IMR-90 (cell line): ENCODE measurements around the gene ANKK1. TPM values are rescaled to one million over a fixed set of nuclear protein-coding genes. Genes with fewer than 3 reads are reported as not detected.

Source experiments
- ATAC-seq: fragments of 200-7000 bp; cut with Tn5 transposase; 2 replicates; pipeline ENCODE4 v1.9.1; 2020; ENCODE audit warnings: low read depth, mild to moderate bottlenecking, moderate library complexity
- BruUV-seq: library from RNA; stranded (reverse); fragments of 400-500 nt; replicated peaks from 2 replicates; lab custom pipeline; 2021; lab: Mats Ljungman, UMichigan
- CTCF ChIA-PET: fragments of 300-600 bp; formaldehyde crosslinking; extraction: SDS; loops from one replicate; lab custom pipeline; 2021; ENCODE audit warnings: antibody characterized with exemption; lab: Yijun Ruan, JAX
- POLR2A ChIA-PET: fragments of 300-600 bp; sonication (Branson Sonifier 250); formaldehyde crosslinking; loops from one replicate; lab custom pipeline; 2022; ENCODE audit warnings: antibody characterized with exemption; ENCODE audit not compliant: unreplicated experiment; lab: Charles Lee
- DNase-seq: peaks from one replicate; pipeline ENCODE4 v3.0.0; 2013
- H2AFZ ChIP-seq: replicated peaks from 2 replicates; pipeline ENCODE3; 2013; ENCODE audit warnings: low read length, mild to moderate bottlenecking; ENCODE audit not compliant: poor library complexity
- H2AK5ac ChIP-seq: 2 replicates; pipeline ENCODE4 v1.6.1; 2013; ENCODE audit warnings: low read depth, low read length, inconsistent platforms
- H2AK9ac ChIP-seq: replicated peaks from 2 replicates; pipeline ENCODE3; 2013; ENCODE audit warnings: mild to moderate bottlenecking, low read depth, low read length, moderate library complexity; ENCODE audit not compliant: poor library complexity
- H2BK120ac ChIP-seq: 2 replicates; pipeline ENCODE4 v1.6.1; 2013; ENCODE audit warnings: low read depth, low read length, inconsistent platforms
- H2BK15ac ChIP-seq: 3 replicates; pipeline ENCODE4 v1.6.1; 2013; ENCODE audit warnings: low read depth, low read length, inconsistent platforms
- H2BK20ac ChIP-seq: 2 replicates; pipeline ENCODE4 v1.6.1; 2013; ENCODE audit warnings: low read depth, mild to moderate bottlenecking, inconsistent platforms, low read length, moderate library complexity
- H2BK5ac ChIP-seq: 2 replicates; pipeline ENCODE4 v1.6.1; 2013; ENCODE audit warnings: mild to moderate bottlenecking, low read depth, low read length, inconsistent platforms; ENCODE audit not compliant: poor library complexity, severe bottlenecking
- H3K14ac ChIP-seq: replicated peaks from 2 replicates; pipeline ENCODE4 v1.6.1; 2013; ENCODE audit warnings: low read depth, low read length, inconsistent platforms
- H3K18ac ChIP-seq: 2 replicates; pipeline ENCODE4 v1.6.1; 2013; ENCODE audit warnings: low read depth, low read length, control low read depth
- H3K23ac ChIP-seq: 2 replicates; pipeline ENCODE4 v1.6.1; 2013; ENCODE audit warnings: low read depth, low read length, inconsistent platforms
- H3K27ac ChIP-seq: 2 replicates; pipeline ENCODE4 v1.5.1; 2013; ENCODE audit warnings: mild to moderate bottlenecking, control low read depth, low read length; ENCODE audit not compliant: insufficient read depth
- H3K27me3 ChIP-seq: 2 replicates; pipeline ENCODE4 v1.6.1; 2013; ENCODE audit warnings: low read length; ENCODE audit not compliant: control insufficient read depth, insufficient read depth
- H3K36me3 ChIP-seq: 2 replicates; pipeline ENCODE4 v1.6.1; 2013; ENCODE audit warnings: low read length, mixed read lengths; ENCODE audit not compliant: control insufficient read depth, insufficient read depth
- H3K4ac ChIP-seq: 2 replicates; pipeline ENCODE4 v1.6.1; 2013; ENCODE audit warnings: low read depth, low read length, inconsistent platforms
- H3K4me1 ChIP-seq: 2 replicates; pipeline ENCODE4 v1.6.1; 2013; ENCODE audit warnings: low read length, mixed read lengths; ENCODE audit not compliant: control insufficient read depth, insufficient read depth
- H3K4me2 ChIP-seq: 2 replicates; pipeline ENCODE4 v1.6.1; 2013; ENCODE audit warnings: low read depth, mild to moderate bottlenecking, control low read depth, low read length, moderate library complexity
- H3K4me3 ChIP-seq: 2 replicates; pipeline ENCODE4 v1.5.1; 2013; ENCODE audit warnings: low read depth, mild to moderate bottlenecking, control low read depth, low read length, moderate library complexity; ENCODE audit not compliant: insufficient read depth
- H3K56ac ChIP-seq: 2 replicates; pipeline ENCODE4 v1.6.1; 2013; ENCODE audit warnings: low read length, inconsistent platforms; ENCODE audit not compliant: insufficient read depth; ENCODE audit errors: extremely low read depth
- H3K79me1 ChIP-seq, 2 experiments: 2 replicates each; pipeline ENCODE4 v1.6.1; 2013; ENCODE audit warnings: low read length in 2 of 2, inconsistent platforms in 1 of 2, low read depth in 1 of 2
- H3K9ac ChIP-seq: 2 replicates; pipeline ENCODE4 v1.6.1; 2013; ENCODE audit warnings: low read depth, low read length, control low read depth
- H3K9me1 ChIP-seq: 2 replicates; pipeline ENCODE4 v1.6.1; 2013; ENCODE audit warnings: low read length, inconsistent platforms; ENCODE audit not compliant: insufficient read depth
- H3K9me3 ChIP-seq: 2 replicates; pipeline ENCODE4 v1.6.1; 2013; ENCODE audit warnings: low read length; ENCODE audit not compliant: control insufficient read depth, insufficient read depth
- H4K20me1 ChIP-seq: 2 replicates; pipeline ENCODE4 v1.6.1; 2013; ENCODE audit warnings: low read length, inconsistent platforms; ENCODE audit not compliant: insufficient read depth
- H4K5ac ChIP-seq: 2 replicates; pipeline ENCODE4 v1.6.1; 2013; ENCODE audit warnings: mild to moderate bottlenecking, low read depth, low read length, control low read depth
- H4K8ac ChIP-seq, 2 experiments: 2 replicates each; pipeline ENCODE4 v1.6.1; 2013; ENCODE audit warnings: low read depth in 2 of 2, low read length in 2 of 2, control low read depth in 1 of 2, inconsistent platforms in 1 of 2
- H4K91ac ChIP-seq: 2 replicates; pipeline ENCODE4 v1.6.1; 2013; ENCODE audit warnings: low read depth, low read length, inconsistent platforms; ENCODE audit not compliant: insufficient read depth
- BHLHE40 ChIP-seq: fragments of 150-350 bp; IDR thresholded peaks from 2 replicates; pipeline ENCODE4 v1.6.1; 2016; ENCODE audit warnings: mild to moderate bottlenecking, low read depth, low read length
- CEBPB ChIP-seq: IDR thresholded peaks from 2 replicates; pipeline ENCODE4 v1.6.1; 2012; ENCODE audit warnings: low read depth, low read length, improper control_type of control experiment
- CHD1 ChIP-seq: IDR thresholded peaks from 2 replicates; pipeline ENCODE4 v1.6.1; 2012; ENCODE audit warnings: low read depth, low read length, improper control_type of control experiment
- FOS ChIP-seq: fragments of 150-350 bp; IDR thresholded peaks from 2 replicates; pipeline ENCODE4 v1.6.1; 2016; ENCODE audit warnings: low read depth, low read length
- MAFK ChIP-seq: IDR thresholded peaks from 2 replicates; pipeline ENCODE4 v1.6.1; 2012; ENCODE audit warnings: low read depth, low read length, improper control_type of control experiment
- MAZ ChIP-seq: IDR thresholded peaks from 2 replicates; pipeline ENCODE4 v1.6.1; 2012; ENCODE audit warnings: low read depth, mild to moderate bottlenecking, low read length, improper control_type of control experiment, moderate library complexity, borderline replicate concordance
- MXI1 ChIP-seq: IDR thresholded peaks from 2 replicates; pipeline ENCODE4 v1.6.1; 2012; ENCODE audit warnings: low read depth, mild to moderate bottlenecking, low read length, moderate library complexity, borderline replicate concordance
- NFE2L2 ChIP-seq: fragments of 150-350 bp; IDR thresholded peaks from 2 replicates; pipeline ENCODE4 v1.6.1; 2016; ENCODE audit warnings: low read depth, mild to moderate bottlenecking, low read length
- POLR2A ChIP-seq: IDR thresholded peaks from 2 replicates; pipeline ENCODE4 v1.6.1; 2012; ENCODE audit warnings: mild to moderate bottlenecking, low read depth, low read length
- RAD21 ChIP-seq: IDR thresholded peaks from 2 replicates; pipeline ENCODE4 v1.6.1; 2012; ENCODE audit warnings: low read length, improper control_type of control experiment
- RCOR1 ChIP-seq: IDR thresholded peaks from 2 replicates; pipeline ENCODE4 v1.6.1; 2012; ENCODE audit warnings: mild to moderate bottlenecking, low read length, improper control_type of control experiment; ENCODE audit not compliant: insufficient replicate concordance
- RFX5 ChIP-seq: IDR thresholded peaks from 2 replicates; pipeline ENCODE4 v1.8.0; 2012; ENCODE audit warnings: low read depth, mild to moderate bottlenecking, low read length, moderate library complexity
- SMC3 ChIP-seq: fragments of 150-350 bp; IDR thresholded peaks from 2 replicates; pipeline ENCODE4 v1.6.1; 2016; ENCODE audit warnings: low read depth, mild to moderate bottlenecking, antibody characterized with exemption, low read length, moderate library complexity
- WGBS, 2 experiments: methylation state at CpG; one replicate each; pipeline versions ENCODE4 v1.1.5 to v1.1.7; 2013; ENCODE audit warnings: missing lambda C conversion rate in 2 of 2; ENCODE audit not compliant: insufficient read length in 1 of 2; ENCODE audit errors: extremely low coverage in 2 of 2; 5-methylcytosine and 5-hydroxymethylcytosine counted together
- dilution Hi-C: fragments of 300-500 bp; cut with HindIII; formaldehyde crosslinking; loops from one replicate; pipeline ENCODE4 v1.14.3; 2018; ENCODE audit warnings: low sequenced_read_pairs; ENCODE audit not compliant: unreplicated experiment
- in situ Hi-C: fragments of 300-500 bp; cut with MboI; formaldehyde crosslinking; loops from 3 replicates; pipeline ENCODE4 v1.14.3; 2019; ENCODE audit warnings: low sequenced_read_pairs, inconsistent platforms, mixed read lengths
- intact Hi-C: fragments of 100-400 bp; cut with micrococcal nuclease; formaldehyde crosslinking; loops from 2 replicates; pipeline ENCODE4 v1.10.0; 2022
- polyA plus RNA-seq, 3 experiments: library from polyadenylated mRNA; depleted of rRNA; stranded (reverse); fragments of >200 nt; gene quantifications; 2 replicates each; pipeline ENCODE4 v1.2.3, GENCODE V29; 2012; ENCODE audit warnings: low replicate concordance in 1 of 3
- total RNA-seq: library from RNA; depleted of rRNA; stranded (reverse); fragments of >200 nt; gene quantifications from 2 replicates; pipeline ENCODE4 v1.2.3, GENCODE V29; 2012
- TF ChIP-seq, protein P1 (sequence below): conservative IDR thresholded peaks from 2 replicates; pipeline ENCODE4 v1.5.1; 2012; ENCODE audit warnings: mild to moderate bottlenecking, low read depth, low read length, improper control_type of control experiment
- TF ChIP-seq, protein P2 (sequence below): fragments of 150-350 bp; IDR thresholded peaks from 2 replicates; pipeline ENCODE4 v1.6.1; 2017; ENCODE audit warnings: mild to moderate bottlenecking, antibody characterized with exemption, low read length, low read depth

Gene ANKK1
- total and polyA plus RNA-seq, 2 of the 4 experiments (the other 2 are of a cell fraction), result not detected

DNA sequence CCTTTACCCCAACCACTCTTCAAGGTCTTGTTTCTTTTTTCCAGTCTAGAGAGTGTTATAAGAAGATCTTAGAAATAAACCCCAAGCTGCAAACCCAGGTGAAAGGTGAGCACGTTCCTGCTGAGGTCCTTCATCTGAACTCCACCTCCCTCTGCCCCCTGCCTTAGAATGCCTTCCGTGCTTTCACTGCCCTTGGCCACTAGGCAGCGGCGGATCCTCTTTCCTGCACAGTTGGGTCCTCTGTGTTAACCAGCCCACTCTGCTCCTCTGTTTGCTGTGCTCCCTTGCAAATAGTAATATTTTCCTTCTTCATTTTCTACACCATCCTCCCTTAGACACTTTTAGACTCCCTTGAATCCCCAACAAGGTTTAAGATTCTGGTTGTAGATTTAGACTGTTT is 48.8 kb upstream of the ANKK1 start:
- intact Hi-C loops (no loop called here), in situ Hi-C loops (no loop called here), dilution Hi-C loops (no loop called here)
- H3K79me1 ChIP-seq, result no peaks in the 10 kb centered on the region
- no peak for ATAC-seq
- H2BK20ac ChIP-seq, result no peak overlapping the region
- no peak overlapping the region for H2BK120ac ChIP-seq
- H2AFZ ChIP-seq, result no peak overlapping the region
- POLR2A ChIA-PET, result no interaction called here
- H3K56ac ChIP-seq, result no peak overlapping the region
- TF ChIP-seq RCOR1 (no peak), CEBPB (no peak), RFX5 (no peak), MAFK (no peak), MAZ (no peak), MXI1 (no peak), FOS (no peak), SMC3 (no peak), NFE2L2 (no peak), RAD21 (no peak), BHLHE40 (no peak), CHD1 (no peak), POLR2A (no peak)
- TF ChIP-seq, protein P1, sequence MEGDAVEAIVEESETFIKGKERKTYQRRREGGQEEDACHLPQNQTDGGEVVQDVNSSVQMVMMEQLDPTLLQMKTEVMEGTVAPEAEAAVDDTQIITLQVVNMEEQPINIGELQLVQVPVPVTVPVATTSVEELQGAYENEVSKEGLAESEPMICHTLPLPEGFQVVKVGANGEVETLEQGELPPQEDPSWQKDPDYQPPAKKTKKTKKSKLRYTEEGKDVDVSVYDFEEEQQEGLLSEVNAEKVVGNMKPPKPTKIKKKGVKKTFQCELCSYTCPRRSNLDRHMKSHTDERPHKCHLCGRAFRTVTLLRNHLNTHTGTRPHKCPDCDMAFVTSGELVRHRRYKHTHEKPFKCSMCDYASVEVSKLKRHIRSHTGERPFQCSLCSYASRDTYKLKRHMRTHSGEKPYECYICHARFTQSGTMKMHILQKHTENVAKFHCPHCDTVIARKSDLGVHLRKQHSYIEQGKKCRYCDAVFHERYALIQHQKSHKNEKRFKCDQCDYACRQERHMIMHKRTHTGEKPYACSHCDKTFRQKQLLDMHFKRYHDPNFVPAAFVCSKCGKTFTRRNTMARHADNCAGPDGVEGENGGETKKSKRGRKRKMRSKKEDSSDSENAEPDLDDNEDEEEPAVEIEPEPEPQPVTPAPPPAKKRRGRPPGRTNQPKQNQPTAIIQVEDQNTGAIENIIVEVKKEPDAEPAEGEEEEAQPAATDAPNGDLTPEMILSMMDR, result no peak
- TF ChIP-seq, protein P2, sequence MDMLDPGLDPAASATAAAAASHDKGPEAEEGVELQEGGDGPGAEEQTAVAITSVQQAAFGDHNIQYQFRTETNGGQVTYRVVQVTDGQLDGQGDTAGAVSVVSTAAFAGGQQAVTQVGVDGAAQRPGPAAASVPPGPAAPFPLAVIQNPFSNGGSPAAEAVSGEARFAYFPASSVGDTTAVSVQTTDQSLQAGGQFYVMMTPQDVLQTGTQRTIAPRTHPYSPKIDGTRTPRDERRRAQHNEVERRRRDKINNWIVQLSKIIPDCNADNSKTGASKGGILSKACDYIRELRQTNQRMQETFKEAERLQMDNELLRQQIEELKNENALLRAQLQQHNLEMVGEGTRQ, result no peak
- no peak overlapping the region for H2AK5ac ChIP-seq
- WGBS, 2 experiments, result 82% methylated on average over 3 of the region's 4 CpGs; no CpG with 5 or more reads in 1 of the 2 experiments
- H3K14ac ChIP-seq, result no peak overlapping the region
- H3K4me3 ChIP-seq, result no peak overlapping the region
- no peak overlapping the region for H3K27ac ChIP-seq
- H4K91ac ChIP-seq, result no peak overlapping the region
- no peak overlapping the region for H3K18ac ChIP-seq
- H3K4ac ChIP-seq, result no peak overlapping the region
- DNase-seq, result no peak
- no peaks in the 10 kb centered on the region for H3K9me3 ChIP-seq
- BruUV-seq, result no TSS peak
- no peak overlapping the region for H4K5ac ChIP-seq
- H3K27me3 ChIP-seq, result no peaks in the 10 kb centered on the region
- H3K9ac ChIP-seq, result no peak overlapping the region
- 0 out of 2 replicates have a peak, but pooled peaks cover 6% of the 10 kb centered on the region for H3K9me1 ChIP-seq
- H2AK9ac ChIP-seq, result no peak overlapping the region
- H4K20me1 ChIP-seq, result no peaks in the 10 kb centered on the region
- H3K4me2 ChIP-seq, result no peak overlapping the region
- CTCF ChIA-PET, result no interaction called here
- H3K36me3 ChIP-seq, result peaks cover 9% of the 10 kb centered on the region
- no peak overlapping the region for H2BK5ac ChIP-seq
- no peak overlapping the region for H4K8ac ChIP-seq
- peaks cover 7% of the 10 kb centered on the region for H3K4me1 ChIP-seq
- no peak overlapping the region for H2BK15ac ChIP-seq
- H3K23ac ChIP-seq, result no peak overlapping the region
